H9 (cell line): ENCODE data around the gene SETD1A. TPM values are rescaled to one million over a fixed set of nuclear protein-coding genes. Genes with fewer than 3 reads are reported as not detected.

Experiments used
- DNase-seq: peaks from one replicate; pipeline ENCODE4 v3.0.0-alpha.2; 2017
- H2AFZ ChIP-seq: one replicate; pipeline ENCODE4 v1.6.1; 2013; ENCODE audit warnings: mild to moderate bottlenecking, low read length, control low read depth, moderate library complexity
- H2AK5ac ChIP-seq: 2 replicates; pipeline ENCODE4 v1.6.1; 2013; ENCODE audit warnings: low read length, control low read depth, mixed read lengths; ENCODE audit not compliant: insufficient read length
- H2BK120ac ChIP-seq: one replicate; pipeline ENCODE4 v1.6.1; 2013; ENCODE audit warnings: low read depth, mild to moderate bottlenecking, low read length, control low read depth, inconsistent platforms; ENCODE audit not compliant: poor library complexity, severe bottlenecking
- H2BK12ac ChIP-seq: 2 replicates; pipeline ENCODE4 v1.6.1; 2013; ENCODE audit warnings: low read length, control low read depth, mixed read lengths, low read depth; ENCODE audit not compliant: insufficient read length
- H2BK15ac ChIP-seq: 2 replicates; pipeline ENCODE4 v1.6.1; 2013; ENCODE audit warnings: low read depth, low read length, control low read depth
- H2BK20ac ChIP-seq: one replicate; pipeline ENCODE4 v1.6.1; 2013; ENCODE audit warnings: low read depth, mild to moderate bottlenecking, low read length, control low read depth, inconsistent platforms; ENCODE audit not compliant: poor library complexity, severe bottlenecking
- H2BK5ac ChIP-seq: 2 replicates; pipeline ENCODE4 v1.6.1; 2013; ENCODE audit warnings: low read length, control low read depth, mixed read lengths; ENCODE audit not compliant: insufficient read length
- H3K14ac ChIP-seq: 2 replicates; pipeline ENCODE4 v1.6.1; 2013; ENCODE audit warnings: low read length, control low read depth; ENCODE audit not compliant: insufficient read depth
- H3K18ac ChIP-seq: 2 replicates; pipeline ENCODE4 v1.6.1; 2013; ENCODE audit warnings: low read depth, mild to moderate bottlenecking, mixed read lengths, low read length, control low read depth; ENCODE audit not compliant: insufficient read length
- H3K23ac ChIP-seq: 2 replicates; pipeline ENCODE4 v1.6.1; 2013; ENCODE audit warnings: low read length, control low read depth, mixed read lengths, low read depth; ENCODE audit not compliant: insufficient read length
- H3K23me2 ChIP-seq: 2 replicates; pipeline ENCODE4 v1.6.1; 2013; ENCODE audit warnings: low read depth, mild to moderate bottlenecking, mixed read lengths, low read length, control low read depth; ENCODE audit not compliant: insufficient read length, poor library complexity, severe bottlenecking
- H3K27ac ChIP-seq: 2 replicates; pipeline ENCODE4 v1.5.1; 2013; ENCODE audit warnings: low read length, control low read depth, mixed read lengths, low read depth; ENCODE audit not compliant: insufficient read length
- H3K27me3 ChIP-seq: 2 replicates; pipeline ENCODE4 v1.6.1; 2013; ENCODE audit warnings: low read length, control low read depth, inconsistent platforms; ENCODE audit not compliant: insufficient read depth
- H3K4ac ChIP-seq: 2 replicates; pipeline ENCODE4 v1.6.1; 2013; ENCODE audit warnings: low read depth, mild to moderate bottlenecking, control low read depth, inconsistent platforms, low read length, moderate library complexity
- H3K4me1 ChIP-seq: 2 replicates; pipeline ENCODE4 v1.6.1; 2013; ENCODE audit warnings: low read length, control low read depth, inconsistent platforms; ENCODE audit not compliant: insufficient read depth
- H3K4me2 ChIP-seq: 2 replicates; pipeline ENCODE4 v1.6.1; 2013; ENCODE audit warnings: low read length, control low read depth, mixed read lengths; ENCODE audit not compliant: insufficient read length, insufficient read depth
- H3K56ac ChIP-seq: 2 replicates; pipeline ENCODE4 v1.6.1; 2013; ENCODE audit warnings: low read depth, mild to moderate bottlenecking, mixed read lengths, low read length, control low read depth; ENCODE audit not compliant: insufficient read length
- H3K79me1 ChIP-seq: 2 replicates; pipeline ENCODE4 v1.6.1; 2013; ENCODE audit warnings: low read depth, mild to moderate bottlenecking, moderate library complexity, low read length, control low read depth, inconsistent platforms; ENCODE audit not compliant: insufficient read depth, poor library complexity, severe bottlenecking
- H3K79me2 ChIP-seq: 2 replicates; pipeline ENCODE4 v1.6.1; 2013; ENCODE audit warnings: low read length, control low read depth, inconsistent platforms; ENCODE audit not compliant: insufficient read depth
- H3K9ac ChIP-seq: 2 replicates; pipeline ENCODE4 v1.6.1; 2013; ENCODE audit warnings: low read length, control low read depth, mixed read lengths; ENCODE audit not compliant: insufficient read length; ENCODE audit errors: extremely low read depth
- H3K9me3 ChIP-seq: one replicate; pipeline ENCODE4 v1.6.1; 2013; ENCODE audit warnings: low read depth, low read length, inconsistent platforms; ENCODE audit not compliant: control insufficient read depth
- H3T11ph ChIP-seq: one replicate; pipeline ENCODE4 v1.6.1; 2013; ENCODE audit warnings: mild to moderate bottlenecking, low read length, control low read depth, inconsistent platforms
- H4K20me1 ChIP-seq: one replicate; pipeline ENCODE4 v1.6.1; 2013; ENCODE audit not compliant: control insufficient read depth, insufficient read length, insufficient read depth
- H4K5ac ChIP-seq: 2 replicates; pipeline ENCODE4 v1.6.1; 2013; ENCODE audit warnings: low read depth, mild to moderate bottlenecking, mixed read lengths, low read length, control low read depth; ENCODE audit not compliant: insufficient read length
- H4K8ac ChIP-seq: replicated peaks from 2 replicates; pipeline ENCODE4 v1.6.1; 2013; ENCODE audit warnings: low read length, control low read depth, mixed read lengths, low read depth; ENCODE audit not compliant: insufficient read length
- H4K91ac ChIP-seq: 2 replicates; pipeline ENCODE4 v1.6.1; 2013; ENCODE audit warnings: low read depth, mild to moderate bottlenecking, moderate library complexity, mixed read lengths, low read length, control low read depth; ENCODE audit not compliant: insufficient read length
- H3K27ac Mint-ChIP-seq, 3 experiments: 2 replicates in 2 of 3; 3 replicates in 1 of 3; pipeline ENCODE4 v1.8.0; 2020 to 2021; ENCODE audit warnings: mixed read lengths in 3 of 3, mild to moderate bottlenecking in 1 of 3, moderate library complexity in 1 of 3
- H3K27me3 Mint-ChIP-seq: 2 replicates; pipeline ENCODE4 v1.8.0; 2021; ENCODE audit warnings: low read depth, mild to moderate bottlenecking, moderate library complexity, mixed read lengths
- H3K36me3 Mint-ChIP-seq, 3 experiments: 2 replicates in 2 of 3; 3 replicates in 1 of 3; pipeline ENCODE4 v1.8.0; 2020 to 2021; ENCODE audit warnings: low read depth in 3 of 3, mixed read lengths in 3 of 3; ENCODE audit not compliant: insufficient read depth in 1 of 3
- H3K4me1 Mint-ChIP-seq, 2 experiments: 2 replicates each; pipeline ENCODE4 v1.8.0; 2020; ENCODE audit warnings: mixed read lengths in 2 of 2
- H3K4me3 Mint-ChIP-seq, 2 experiments: 2 replicates in 1 of 2; 3 replicates in 1 of 2; pipeline ENCODE4 v1.8.0; 2020 to 2021; ENCODE audit warnings: mild to moderate bottlenecking in 2 of 2, mixed read lengths in 2 of 2, moderate library complexity in 1 of 2
- H3K9me3 Mint-ChIP-seq, 2 experiments: 2 replicates in 1 of 2; 3 replicates in 1 of 2; pipeline ENCODE4 v1.8.0; 2020; ENCODE audit warnings: mild to moderate bottlenecking in 2 of 2, mixed read lengths in 2 of 2, moderate library complexity in 1 of 2
- WGBS: extraction: QIAGEN DNeasy Blood & Tissue Kit; methylation state at CpG from one replicate; pipeline ENCODE4 v1.1.7; 2013; ENCODE audit warnings: missing lambda C conversion rate, low lambda C conversion rate, mixed read lengths; ENCODE audit not compliant: insufficient read length; ENCODE audit errors: extremely low coverage; 5-methylcytosine and 5-hydroxymethylcytosine counted together
- total RNA-seq: library from RNA; stranded (reverse); gene quantifications from 2 replicates; pipeline ENCODE4 v1.2.1, GENCODE V29; 2021
- TF ChIP-seq, protein P1 (sequence below): fragments of 200-600 bp; sonication (generic); conservative IDR thresholded peaks from 3 replicates; pipeline ENCODE4 v1.8.0; 2021; ENCODE audit warnings: antibody characterized with exemption, mild to moderate bottlenecking

SETD1A gene
- total RNA-seq, 1 experiment from 2014 or later: 36.9 TPM

- Mint-ChIP-seq H3K27me3 (no peaks in the 10 kb centered on the region; the same call in 1 of the 2 replicates), H3K4me1 (peaks cover 5 to 10% of the 10 kb centered on the region in 2 experiments), H3K27ac (peak overlapping the region in 1 of 3 experiments; percentile 92; a peak in 1 of 7 replicates), H3K36me3 (peaks cover 15 to 33% (median 32%) of the 10 kb centered on the region in 3 experiments; a peak in 6 of 7 replicates), H3K4me3 (peak overlapping the region; percentile 42 to 58; a peak in 3 of 5 replicates), H3K9me3 (no peaks in the 10 kb centered on the region)
- Histone ChIP-seq H3K4me2 (peak overlapping the region; percentile 3), H4K91ac (no peak overlapping the region), H3K23me2 (no peaks in the 10 kb centered on the region), H3K79me2 (no peaks in the 10 kb centered on the region), H3K79me1 (no peaks in the 10 kb centered on the region), H3K27ac (no peak overlapping the region), H2BK15ac (no peak overlapping the region), H3K23ac (no peak overlapping the region), H3K18ac (no peak overlapping the region), H3K4me1 (no peaks in the 10 kb centered on the region), H3T11ph (no peak overlapping the region), H4K5ac (no peak overlapping the region), H3K27me3 (no peaks in the 10 kb centered on the region), H2BK12ac (no peak overlapping the region), H2BK120ac (no peak overlapping the region), H3K14ac (no peak overlapping the region), H2BK20ac (no peak overlapping the region), H2AK5ac (no peak overlapping the region), H4K20me1 (no peaks in the 10 kb centered on the region), H4K8ac (no peak overlapping the region), H3K9ac (no peak overlapping the region), H2BK5ac (no peak overlapping the region), H3K4ac (no peak overlapping the region), H3K9me3 (no peaks in the 10 kb centered on the region), H2AFZ (no peak overlapping the region), H3K56ac (no peak overlapping the region)
- TF ChIP-seq, protein P1, sequence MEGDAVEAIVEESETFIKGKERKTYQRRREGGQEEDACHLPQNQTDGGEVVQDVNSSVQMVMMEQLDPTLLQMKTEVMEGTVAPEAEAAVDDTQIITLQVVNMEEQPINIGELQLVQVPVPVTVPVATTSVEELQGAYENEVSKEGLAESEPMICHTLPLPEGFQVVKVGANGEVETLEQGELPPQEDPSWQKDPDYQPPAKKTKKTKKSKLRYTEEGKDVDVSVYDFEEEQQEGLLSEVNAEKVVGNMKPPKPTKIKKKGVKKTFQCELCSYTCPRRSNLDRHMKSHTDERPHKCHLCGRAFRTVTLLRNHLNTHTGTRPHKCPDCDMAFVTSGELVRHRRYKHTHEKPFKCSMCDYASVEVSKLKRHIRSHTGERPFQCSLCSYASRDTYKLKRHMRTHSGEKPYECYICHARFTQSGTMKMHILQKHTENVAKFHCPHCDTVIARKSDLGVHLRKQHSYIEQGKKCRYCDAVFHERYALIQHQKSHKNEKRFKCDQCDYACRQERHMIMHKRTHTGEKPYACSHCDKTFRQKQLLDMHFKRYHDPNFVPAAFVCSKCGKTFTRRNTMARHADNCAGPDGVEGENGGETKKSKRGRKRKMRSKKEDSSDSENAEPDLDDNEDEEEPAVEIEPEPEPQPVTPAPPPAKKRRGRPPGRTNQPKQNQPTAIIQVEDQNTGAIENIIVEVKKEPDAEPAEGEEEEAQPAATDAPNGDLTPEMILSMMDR: no peak; the same call in 2 of the 3 replicates
- peak; percentile 81 for DNase-seq
- WGBS: no CpG with 5 or more reads among the region's 20 CpGs
These were observed 28.0 kb downstream of the SETD1A start for GRCh38 chr16:30985401-30986128.
